ENCODE measurements around the gene STAB2. TPM values are rescaled to one million over a fixed set of nuclear protein-coding genes. Genes with fewer than 3 reads are reported as not detected.

Gene STAB2
- total and polyA plus RNA-seq, 2 of the 4 experiments (the other 2 are of a cell fraction), result not detected

DNA sequence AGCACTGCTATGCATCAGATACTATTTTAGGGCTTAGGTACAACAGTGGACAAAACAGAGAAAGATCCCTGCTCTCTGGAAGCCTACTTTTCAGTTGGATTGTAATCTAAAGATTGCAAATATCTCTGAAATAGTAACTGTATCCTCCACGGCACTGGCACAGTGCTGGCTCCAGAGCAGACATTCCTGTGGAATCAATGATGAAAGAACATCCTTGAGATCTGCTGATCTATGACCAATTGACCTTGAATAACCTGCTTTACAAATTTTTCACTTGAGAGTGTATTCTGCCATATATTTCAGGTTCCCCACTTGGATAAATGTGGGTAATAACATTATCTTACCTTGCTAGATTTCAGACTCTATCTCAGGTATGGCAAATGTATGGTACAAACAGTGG, 3.2 kb downstream of the STAB2 start:
- Histone ChIP-seq H3K4me1 (ENCODE audit: control insufficient read depth, insufficient read depth, low read length) (no peaks in the 10 kb centered on the region), H3K4me2 (ENCODE audit: low read depth, low read length) (no peak overlapping the region), H4K91ac (ENCODE audit: insufficient read depth, low read depth, low read length) (no peak overlapping the region), H2BK120ac (ENCODE audit: low read depth, low read length) (no peak overlapping the region), H3K79me1 (ENCODE audit: low read depth in 1 of 2, low read length in 2 of 2) (no peaks in the 10 kb centered on the region), H3K18ac (ENCODE audit: low read depth, low read length) (no peak overlapping the region), H4K20me1 (ENCODE audit: insufficient read depth, low read length) (no peaks in the 10 kb centered on the region), H3K4me3 (ENCODE audit: insufficient read depth, low read depth, low read length) (no peak overlapping the region), H2BK5ac (ENCODE audit: low read depth, low read length, poor library complexity, severe bottlenecking) (no peak overlapping the region), H4K8ac (ENCODE audit: low read depth in 2 of 2, low read length in 2 of 2) (no peak overlapping the region), H3K27ac (ENCODE audit: insufficient read depth, low read length) (no peak overlapping the region), H2AK5ac (ENCODE audit: low read depth, low read length) (no peak overlapping the region), H3K27me3 (ENCODE audit: control insufficient read depth, insufficient read depth, low read length) (no peaks in the 10 kb centered on the region; the same call in 1 of the 2 replicates), H2AK9ac (replicated peaks; ENCODE audit: low read depth, low read length, poor library complexity) (no peak overlapping the region), H2BK20ac (ENCODE audit: low read depth, low read length) (no peak overlapping the region), H3K36me3 (ENCODE audit: control insufficient read depth, insufficient read depth, low read length) (no peaks in the 10 kb centered on the region), H2BK15ac (ENCODE audit: low read depth, low read length) (no peak overlapping the region), H3K9ac (ENCODE audit: low read depth, low read length) (no peak overlapping the region), H3K56ac (ENCODE audit: extremely low read depth, insufficient read depth, low read length) (no peak overlapping the region), H3K9me1 (ENCODE audit: insufficient read depth, low read length) (no peaks in the 10 kb centered on the region), H4K5ac (ENCODE audit: low read depth, low read length) (no peak overlapping the region), H3K14ac (replicated peaks; ENCODE audit: low read depth, low read length) (no peak overlapping the region), H3K9me3 (ENCODE audit: control insufficient read depth, insufficient read depth, low read length) (no peaks in the 10 kb centered on the region), H2AFZ (replicated peaks; ENCODE audit: low read length, poor library complexity) (no peak overlapping the region), H3K4ac (ENCODE audit: low read depth, low read length) (no peak overlapping the region), H3K23ac (ENCODE audit: low read depth, low read length) (no peak overlapping the region)
- dilution Hi-C loops (cut with HindIII; ENCODE audit: low sequenced_read_pairs, unreplicated experiment), result no loop called here
- ChIA-PET CTCF (no interaction called here), POLR2A (ENCODE audit: unreplicated experiment) (no interaction called here)
- BruUV-seq (replicated peaks), result no TSS peak
- DNase-seq (no peak), ATAC-seq (ENCODE audit: low read depth) (no peak)
- WGBS, 2 experiments (ENCODE audit: extremely low coverage in 2 of 2, insufficient read length in 1 of 2), result no CpG with 5 or more reads among the region's 1 CpG
- in situ Hi-C loops (cut with MboI; ENCODE audit: low sequenced_read_pairs), result no loop called here
- intact Hi-C loops (cut with micrococcal nuclease), result no loop called here
- no peak for TF ChIP-seq POLR2A (IDR thresholded peaks at IDR 0.05; ENCODE audit: low read depth, low read length)
- TF ChIP-seq NFE2L2 (IDR thresholded peaks at IDR 0.05; ENCODE audit: low read depth, low read length), result no peak
- TF ChIP-seq, protein P1, sequence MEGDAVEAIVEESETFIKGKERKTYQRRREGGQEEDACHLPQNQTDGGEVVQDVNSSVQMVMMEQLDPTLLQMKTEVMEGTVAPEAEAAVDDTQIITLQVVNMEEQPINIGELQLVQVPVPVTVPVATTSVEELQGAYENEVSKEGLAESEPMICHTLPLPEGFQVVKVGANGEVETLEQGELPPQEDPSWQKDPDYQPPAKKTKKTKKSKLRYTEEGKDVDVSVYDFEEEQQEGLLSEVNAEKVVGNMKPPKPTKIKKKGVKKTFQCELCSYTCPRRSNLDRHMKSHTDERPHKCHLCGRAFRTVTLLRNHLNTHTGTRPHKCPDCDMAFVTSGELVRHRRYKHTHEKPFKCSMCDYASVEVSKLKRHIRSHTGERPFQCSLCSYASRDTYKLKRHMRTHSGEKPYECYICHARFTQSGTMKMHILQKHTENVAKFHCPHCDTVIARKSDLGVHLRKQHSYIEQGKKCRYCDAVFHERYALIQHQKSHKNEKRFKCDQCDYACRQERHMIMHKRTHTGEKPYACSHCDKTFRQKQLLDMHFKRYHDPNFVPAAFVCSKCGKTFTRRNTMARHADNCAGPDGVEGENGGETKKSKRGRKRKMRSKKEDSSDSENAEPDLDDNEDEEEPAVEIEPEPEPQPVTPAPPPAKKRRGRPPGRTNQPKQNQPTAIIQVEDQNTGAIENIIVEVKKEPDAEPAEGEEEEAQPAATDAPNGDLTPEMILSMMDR (conservative IDR thresholded peaks at IDR 0.05; ENCODE audit: low read depth, low read length), result no peak
- no peak for TF ChIP-seq SMC3 (IDR thresholded peaks at IDR 0.05; ENCODE audit: low read depth, low read length)
- TF ChIP-seq CHD1 (IDR thresholded peaks at IDR 0.05; ENCODE audit: low read depth, low read length), result no peak
- no peak for TF ChIP-seq RCOR1 (IDR thresholded peaks at IDR 0.05; ENCODE audit: insufficient replicate concordance, low read length)
